Keratinocyte (primary cell): Measurements from ENCODE around the gene PCDHGA6. TPM values are rescaled to one million over a fixed set of nuclear protein-coding genes. Genes with fewer than 3 reads are reported as not detected.
A peak's percentile ranks its signal among the peaks of the same experiment; 100 is the strongest.
"Not testable (repeated sequence)": the region's sequence is repeated elsewhere in the genome, so short reads cannot be mapped to it uniquely, and the experiment has no call there.

Source experiments
- DNase-seq: peaks from one replicate; pipeline ENCODE4 v3.0.0-alpha.2; 2011; ENCODE audit warnings: low read depth, missing footprints, low spot score
- FAIRE-seq: peaks from 2 replicates; lab custom pipeline; 2011; peaks lifted over from hg19 to GRCh38; lab: Jason Lieb, UNC
- H2AFZ ChIP-seq: 2 replicates; pipeline ENCODE4 v1.6.0; 2012; ENCODE audit warnings: low read length, control low read depth, inconsistent platforms; ENCODE audit not compliant: control insufficient read depth
- H3K27ac ChIP-seq: 2 replicates; pipeline ENCODE4 v1.5.1; 2011; ENCODE audit warnings: low read length; ENCODE audit not compliant: control insufficient read depth, insufficient read depth
- H3K27me3 ChIP-seq: 3 replicates; pipeline ENCODE4 v1.6.0; 2011; ENCODE audit warnings: low read length; ENCODE audit not compliant: control insufficient read depth, insufficient read depth; ENCODE audit errors: extremely low read depth
- H3K36me3 ChIP-seq, 2 experiments: 2 replicates in 1 of 2; 3 replicates in 1 of 2; pipeline ENCODE4 v1.5.1; 2011; ENCODE audit warnings: low read length in 2 of 2, mild to moderate bottlenecking in 1 of 2; ENCODE audit not compliant: control insufficient read depth in 2 of 2, insufficient read depth in 2 of 2; ENCODE audit errors: extremely low read depth in 1 of 2
- H3K4me1 ChIP-seq: 3 replicates; pipeline ENCODE4 v1.5.1; 2011; ENCODE audit warnings: low read length; ENCODE audit not compliant: control insufficient read depth, insufficient read depth; ENCODE audit errors: extremely low read depth
- H3K4me2 ChIP-seq: 3 replicates; pipeline ENCODE4 v1.6.0; 2011; ENCODE audit warnings: low read depth, low read length; ENCODE audit not compliant: control insufficient read depth, insufficient read depth; ENCODE audit errors: extremely low read depth
- H3K4me3 ChIP-seq, 3 experiments: fragments of 200-600 bp in 1 of 3; sonication (generic) in 1 of 3; 2 replicates in 2 of 3; 3 replicates in 1 of 3; pipeline ENCODE4 v1.5.1; 2011 to 2016; ENCODE audit warnings: low read length in 3 of 3, mild to moderate bottlenecking in 3 of 3, control low read depth in 2 of 3, inconsistent platforms in 1 of 3, low read depth in 1 of 3, mixed read lengths in 1 of 3, mixed run types in 1 of 3, moderate library complexity in 1 of 3; ENCODE audit not compliant: control insufficient read depth in 2 of 3, insufficient read depth in 2 of 3; ENCODE audit errors: extremely low read depth in 1 of 3
- H3K79me2 ChIP-seq: 2 replicates; pipeline ENCODE4 v1.6.0; 2012; ENCODE audit warnings: low read length; ENCODE audit not compliant: control insufficient read depth, insufficient read depth
- H3K9ac ChIP-seq: 3 replicates; pipeline ENCODE4 v1.6.0; 2011; ENCODE audit warnings: low read length; ENCODE audit not compliant: control insufficient read depth, insufficient read depth; ENCODE audit errors: extremely low read depth
- H3K9me1 ChIP-seq: 3 replicates; pipeline ENCODE4 v1.6.0; 2011; ENCODE audit warnings: low read length; ENCODE audit not compliant: control insufficient read depth, insufficient read depth; ENCODE audit errors: extremely low read depth
- H3K9me3 ChIP-seq: 2 replicates; pipeline ENCODE4 v1.5.1; 2012; ENCODE audit warnings: low read depth, low read length; ENCODE audit not compliant: control insufficient read depth
- H4K20me1 ChIP-seq: 3 replicates; pipeline ENCODE4 v1.6.0; 2011; ENCODE audit warnings: low read length; ENCODE audit not compliant: control insufficient read depth, insufficient read depth; ENCODE audit errors: extremely low read depth
- CTCF ChIP-seq, 3 experiments: IDR thresholded peaks in 1 of 3; conservative IDR thresholded peaks in 1 of 3; optimal IDR thresholded peaks in 1 of 3; 2 replicates in 2 of 3; 3 replicates in 1 of 3; pipeline versions ENCODE3 to v1.5.1; 2011; ENCODE audit warnings: low read length in 3 of 3, mild to moderate bottlenecking in 3 of 3, moderate library complexity in 2 of 3, control low read depth in 1 of 3, inconsistent platforms in 1 of 3; ENCODE audit not compliant: insufficient read depth in 2 of 3; ENCODE audit errors: extremely low read depth in 1 of 3
- EZH2 ChIP-seq: IDR thresholded peaks from one replicate; pipeline ENCODE4 v1.6.1; 2012; ENCODE audit warnings: inconsistent platforms, mild to moderate bottlenecking, low read length, moderate library complexity
- dilution Hi-C: fragments of 300-500 bp; cut with MboI; formaldehyde crosslinking; loops from one replicate; pipeline ENCODE4 v1.7.0; 2020; ENCODE audit warnings: low sequenced_read_pairs; ENCODE audit not compliant: extremely low pct_ligation_motif_present
- polyA plus RNA-seq, 5 experiments: library from polyadenylated mRNA; depleted of rRNA in 3 of 5; stranded (reverse) in 3 of 5; stranded (forward) in 1 of 5; unstranded in 1 of 5; fragments of >200 nt; gene quantifications; 1 replicate in 1 of 5; 2 replicates in 3 of 5; 3 replicates in 1 of 5; pipeline versions ENCODE4 v1.2.1 to v1.2.3, GENCODE V29; 2011 to 2012; ENCODE audit warnings: missing spikeins in 2 of 5, low read depth in 1 of 5, low replicate concordance in 1 of 5

Gene PCDHGA6
- polyA plus RNA-seq, 1 donor (not counting 4 experiments of a cell fraction or from before 2014, with no cell fraction given): 0.16 TPM

DNA sequence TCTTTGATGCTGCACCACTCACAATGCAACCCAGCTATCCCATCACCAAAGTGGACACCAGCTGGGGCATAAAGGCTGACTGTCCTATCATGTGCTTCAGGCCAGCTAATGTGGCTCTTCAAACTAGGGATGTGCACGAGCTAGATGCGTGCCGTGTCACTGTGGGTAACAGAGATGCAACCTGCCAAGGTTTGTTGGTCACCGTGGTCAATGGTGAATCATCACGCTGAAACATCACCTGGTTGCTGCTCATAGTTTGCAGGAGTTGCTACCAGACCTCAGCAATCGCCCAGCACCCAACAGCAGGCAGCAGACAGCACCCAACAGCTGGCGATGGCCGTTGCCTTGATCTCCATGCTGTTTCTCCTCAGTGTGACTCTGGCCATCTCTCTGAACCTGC lies 45.5 kb upstream of the PCDHGA6 start:
- no peak for DNase-seq
- no peak for TF ChIP-seq EZH2
- no peak for TF ChIP-seq CTCF (optimal IDR thresholded peaks at IDR 0.05 in 1 of 3, IDR thresholded peaks at IDR 0.05 in 1 of 3, conservative IDR thresholded peaks at IDR 0.05 in 1 of 3; ENCODE audit: extremely low read depth in 1 of 3, insufficient read depth in 2 of 3, low read length in 3 of 3)
- H4K20me1 ChIP-seq: no peaks in the 10 kb centered on the region
- H3K4me1 ChIP-seq: no peaks in the 10 kb centered on the region
- no peaks in the 10 kb centered on the region for H3K36me3 ChIP-seq
- peaks cover 4% of the 10 kb centered on the region for H3K27me3 ChIP-seq
- H3K4me2 ChIP-seq: no peak overlapping the region
- H3K79me2 ChIP-seq: no peaks in the 10 kb centered on the region
- no peak for FAIRE-seq
- no peak overlapping the region for H3K9ac ChIP-seq
- dilution Hi-C loops: no loop called here
- H2AFZ ChIP-seq: no peak overlapping the region
- no peaks in the 10 kb centered on the region for H3K9me1 ChIP-seq
- H3K4me3 ChIP-seq: no peak overlapping the region
- no peak overlapping the region for H3K27ac ChIP-seq
- H3K9me3 ChIP-seq: no peaks in the 10 kb centered on the region

DNA sequence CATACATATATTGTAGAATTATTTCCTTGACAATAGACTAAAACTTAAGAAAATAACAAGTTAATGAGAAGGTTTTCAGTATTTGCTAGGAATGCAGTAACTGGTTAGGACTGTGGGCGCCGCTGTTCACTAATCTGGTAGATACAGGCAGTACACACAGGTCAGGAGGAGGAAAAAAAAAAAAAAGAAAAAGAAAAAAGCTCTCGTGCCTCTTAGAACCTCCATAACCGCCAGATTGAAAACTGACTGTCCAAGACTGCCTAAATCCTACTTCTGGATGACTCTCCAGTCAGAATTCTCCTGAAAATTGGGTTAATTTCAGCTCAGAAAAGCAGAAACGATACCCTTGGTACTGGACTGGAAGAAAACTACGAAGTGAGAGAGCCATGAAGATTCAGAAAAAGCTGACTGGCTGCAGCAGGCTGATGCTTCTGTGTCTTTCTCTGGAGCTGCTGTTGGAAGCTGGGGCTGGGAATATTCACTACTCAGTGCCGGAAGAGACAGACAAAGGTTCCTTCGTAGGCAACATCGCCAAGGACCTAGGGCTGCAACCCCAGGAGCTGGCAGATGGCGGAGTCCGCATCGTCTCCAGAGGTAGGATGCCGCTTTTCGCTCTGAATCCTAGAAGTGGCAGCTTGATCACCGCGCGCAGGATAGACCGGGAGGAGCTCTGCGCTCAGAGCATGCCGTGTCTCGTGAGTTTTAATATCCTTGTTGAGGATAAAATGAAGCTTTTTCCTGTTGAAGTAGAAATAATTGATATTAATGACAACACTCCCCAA lies 43.2 kb upstream of the PCDHGA6 start, which contains the start of gene PCDHGA1:
Gene PCDHGA1, plus strand, starts transcription at position 216 of the 782 bp plus-strand sequence.
- FAIRE-seq (no peak), DNase-seq (no peak)
- Histone ChIP-seq H2AFZ (peak within 1 kb of the TSS; percentile 47), H3K27me3 (peaks cover 4% of the 10 kb centered on the region), H3K9ac (no peak within 1 kb of the TSS), H3K4me3 (peak within 1 kb of the TSS; percentile 12 to 31 (median 18)), H3K79me2 (no peaks in the 10 kb centered on the region), H3K9me3 (no peaks in the 10 kb centered on the region), H3K27ac (no peak within 1 kb of the TSS), H3K4me1 (no peaks in the 10 kb centered on the region), H3K9me1 (no peaks in the 10 kb centered on the region), H4K20me1 (no peaks in the 10 kb centered on the region), H3K36me3 (no peaks in the 10 kb centered on the region), H3K4me2 (peak within 1 kb of the TSS; percentile 55)
- dilution Hi-C loops: no loop called here
- peak; percentile 21 to 47 (median 28) for TF ChIP-seq CTCF (optimal IDR thresholded peaks at IDR 0.05 in 1 of 3, IDR thresholded peaks at IDR 0.05 in 1 of 3, conservative IDR thresholded peaks at IDR 0.05 in 1 of 3; ENCODE audit: extremely low read depth in 1 of 3, insufficient read depth in 2 of 3, low read length in 3 of 3)
- TF ChIP-seq EZH2: no peak

DNA sequence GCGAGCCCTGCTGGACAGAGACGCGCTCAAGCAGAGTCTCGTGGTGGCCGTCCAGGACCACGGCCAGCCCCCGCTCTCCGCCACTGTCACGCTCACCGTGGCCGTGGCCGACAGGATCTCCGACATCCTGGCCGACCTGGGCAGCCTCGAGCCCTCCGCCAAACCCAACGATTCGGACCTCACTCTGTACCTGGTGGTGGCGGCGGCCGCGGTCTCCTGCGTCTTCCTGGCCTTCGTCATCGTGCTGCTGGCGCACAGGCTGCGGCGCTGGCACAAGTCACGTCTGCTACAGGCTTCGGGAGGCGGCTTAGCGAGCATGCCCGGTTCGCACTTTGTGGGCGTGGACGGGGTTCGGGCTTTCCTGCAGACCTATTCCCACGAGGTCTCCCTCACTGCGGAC lies 41.1 kb upstream of the PCDHGA6 start:
- H3K79me2 ChIP-seq, dilution Hi-C loops: not testable (repeated sequence)

More for the DNA sequence above, 41.1 kb upstream of the PCDHGA6 start:
- not testable (repeated sequence) for H3K9ac ChIP-seq, H3K27ac ChIP-seq, H3K9me1 ChIP-seq, H3K4me2 ChIP-seq, H3K4me3 ChIP-seq, H3K4me1 ChIP-seq, H2AFZ ChIP-seq, DNase-seq, H3K36me3 ChIP-seq, FAIRE-seq, H4K20me1 ChIP-seq, H3K9me3 ChIP-seq, H3K27me3 ChIP-seq
